ENCODE measurements around the gene SORBS2. TPM values are rescaled to one million over a fixed set of nuclear protein-coding genes. Genes with fewer than 3 reads are reported as not detected.

Gene SORBS2
- total RNA-seq, 2 donors from 2014 or later: 28.0 to 77.4 TPM

DNA sequence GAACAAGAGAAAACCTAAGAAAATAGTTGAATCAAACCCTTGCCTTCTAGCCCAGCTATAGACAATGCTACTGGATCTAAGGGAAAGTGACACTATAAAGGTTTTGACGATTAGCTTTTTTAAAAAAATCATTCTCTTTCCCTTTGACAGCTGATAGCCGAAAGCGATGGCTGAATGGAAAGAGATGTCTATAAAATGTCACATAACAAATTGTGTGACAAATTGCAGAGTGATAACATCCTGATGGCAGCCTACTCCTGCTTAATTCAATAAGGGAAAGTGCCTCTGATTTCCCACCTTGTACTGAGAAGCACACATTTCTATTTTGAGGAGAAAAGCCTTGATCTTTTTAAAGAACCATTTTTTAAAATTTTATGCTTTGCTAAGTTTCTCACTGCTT is 114.5 kb downstream of the SORBS2 start:
- Histone ChIP-seq H3K9ac (ENCODE audit: low read depth in 2 of 2, low read length in 2 of 2) (no peak overlapping the region), H3K4me1 (no peaks in the 10 kb centered on the region)

DNA sequence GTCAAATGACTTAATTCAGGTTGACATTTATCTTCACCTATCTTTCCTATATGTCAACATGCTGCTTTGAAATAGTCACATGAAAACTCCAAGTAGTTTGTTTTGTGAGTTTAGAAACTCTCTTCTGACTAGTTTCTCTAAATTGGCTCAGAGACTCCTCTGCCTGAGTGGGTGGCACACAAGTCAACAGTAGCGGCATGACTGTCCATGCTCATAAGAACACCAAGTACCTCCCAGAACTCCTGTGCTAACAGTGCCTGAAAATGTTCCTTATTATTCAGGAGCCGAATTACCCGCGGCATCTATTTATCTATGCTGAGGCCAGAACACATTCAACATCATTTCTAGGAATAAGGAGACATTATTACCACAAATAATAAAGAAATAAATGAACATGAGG is 116.3 kb downstream of the SORBS2 start:
- Histone ChIP-seq H3K27me3 (no peaks in the 10 kb centered on the region), H3K9me3 (no peaks in the 10 kb centered on the region), H3K27ac (no peak overlapping the region), H3K9ac (ENCODE audit: low read depth in 2 of 2, low read length in 2 of 2) (no peak overlapping the region), H3K4me3 (no peak overlapping the region), H3K36me3 (no peaks in the 10 kb centered on the region), H3K4me1 (no peaks in the 10 kb centered on the region)
- no peak for DNase-seq
- TF ChIP-seq, protein P1, sequence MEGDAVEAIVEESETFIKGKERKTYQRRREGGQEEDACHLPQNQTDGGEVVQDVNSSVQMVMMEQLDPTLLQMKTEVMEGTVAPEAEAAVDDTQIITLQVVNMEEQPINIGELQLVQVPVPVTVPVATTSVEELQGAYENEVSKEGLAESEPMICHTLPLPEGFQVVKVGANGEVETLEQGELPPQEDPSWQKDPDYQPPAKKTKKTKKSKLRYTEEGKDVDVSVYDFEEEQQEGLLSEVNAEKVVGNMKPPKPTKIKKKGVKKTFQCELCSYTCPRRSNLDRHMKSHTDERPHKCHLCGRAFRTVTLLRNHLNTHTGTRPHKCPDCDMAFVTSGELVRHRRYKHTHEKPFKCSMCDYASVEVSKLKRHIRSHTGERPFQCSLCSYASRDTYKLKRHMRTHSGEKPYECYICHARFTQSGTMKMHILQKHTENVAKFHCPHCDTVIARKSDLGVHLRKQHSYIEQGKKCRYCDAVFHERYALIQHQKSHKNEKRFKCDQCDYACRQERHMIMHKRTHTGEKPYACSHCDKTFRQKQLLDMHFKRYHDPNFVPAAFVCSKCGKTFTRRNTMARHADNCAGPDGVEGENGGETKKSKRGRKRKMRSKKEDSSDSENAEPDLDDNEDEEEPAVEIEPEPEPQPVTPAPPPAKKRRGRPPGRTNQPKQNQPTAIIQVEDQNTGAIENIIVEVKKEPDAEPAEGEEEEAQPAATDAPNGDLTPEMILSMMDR (IDR thresholded peaks at IDR 0.05): no peak
- intact Hi-C loops (cut with DNase I): no loop called here

More for the DNA sequence above, 114.5 kb downstream of the SORBS2 start:
- intact Hi-C loops (cut with DNase I): no loop called here
- Histone ChIP-seq H3K36me3 (no peaks in the 10 kb centered on the region), H3K27me3 (no peaks in the 10 kb centered on the region), H3K4me3 (no peak overlapping the region), H3K27ac (no peak overlapping the region), H3K9me3 (no peaks in the 10 kb centered on the region)
- DNase-seq: no peak
- TF ChIP-seq, protein P1 (IDR thresholded peaks at IDR 0.05): no peak

DNA sequence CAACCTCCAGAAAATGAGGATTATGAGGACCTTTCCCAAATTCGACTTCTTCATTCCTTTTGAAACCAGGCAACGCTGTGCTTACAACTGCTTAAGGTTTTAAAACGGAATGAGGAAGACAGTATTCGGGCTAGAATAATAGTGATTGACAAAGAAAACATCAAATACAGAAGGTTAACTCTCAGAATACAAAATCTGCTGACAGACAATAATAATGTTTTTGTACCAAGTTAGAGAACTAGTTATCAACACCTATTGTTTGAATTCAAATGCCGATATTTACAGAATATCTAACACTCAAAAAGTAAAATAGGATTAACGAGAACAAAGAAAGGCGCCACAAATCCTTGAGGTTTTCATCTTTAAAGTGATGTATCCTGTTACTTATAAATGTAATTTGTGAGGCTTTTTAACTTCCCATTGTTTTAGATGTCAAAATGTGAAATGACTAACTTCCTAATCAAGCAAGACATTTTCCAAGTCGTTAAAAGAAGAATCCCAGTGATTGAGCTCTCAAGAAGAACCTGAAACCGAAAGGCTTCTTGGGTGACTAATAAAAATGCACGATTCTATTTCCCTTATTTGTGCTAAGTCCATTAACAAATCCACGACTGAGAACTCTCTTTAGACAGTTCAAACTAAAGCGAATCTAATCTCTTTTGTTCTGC is 118.3 kb downstream of the SORBS2 start:
- Histone ChIP-seq H3K4me3 (no peak overlapping the region), H3K9me3 (no peaks in the 10 kb centered on the region), H3K36me3 (no peaks in the 10 kb centered on the region), H3K27me3 (no peaks in the 10 kb centered on the region), H3K4me1 (no peaks in the 10 kb centered on the region), H3K9ac (ENCODE audit: low read depth in 2 of 2, low read length in 2 of 2) (no peak overlapping the region), H3K27ac (no peak overlapping the region)
- TF ChIP-seq, protein P1 (IDR thresholded peaks at IDR 0.05): no peak
- DNase-seq: no peak
- intact Hi-C loops (cut with DNase I): no loop called here

DNA sequence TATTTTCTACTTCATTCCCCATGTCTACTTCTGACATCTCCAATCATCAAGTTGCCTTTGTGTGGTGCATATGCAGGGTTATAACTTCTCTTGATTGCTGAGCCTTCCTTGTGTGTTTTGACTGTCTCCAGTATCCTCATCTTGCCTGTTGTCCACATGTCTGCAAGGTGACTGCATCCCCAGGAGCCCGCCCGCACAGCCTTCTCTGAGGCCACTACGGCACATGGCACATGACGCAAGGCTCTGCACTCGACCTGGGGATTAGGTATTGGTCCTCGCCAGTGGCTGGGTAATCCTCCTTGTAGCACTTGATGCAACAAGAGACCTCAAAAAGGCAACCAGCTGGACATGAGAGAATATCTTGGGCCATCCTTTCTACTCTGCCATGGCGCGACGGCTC is 122.6 kb downstream of the SORBS2 start:
- DNase-seq: no peak
- H3K27me3 ChIP-seq: no peaks in the 10 kb centered on the region
- H3K4me3 ChIP-seq: no peak overlapping the region
- no peaks in the 10 kb centered on the region for H3K4me1 ChIP-seq
- no peak overlapping the region for H3K9ac ChIP-seq (ENCODE audit: low read depth in 2 of 2, low read length in 2 of 2)
- no peak overlapping the region for H3K27ac ChIP-seq
- no peaks in the 10 kb centered on the region for H3K36me3 ChIP-seq
- TF ChIP-seq, protein P1 (IDR thresholded peaks at IDR 0.05): no peak
- intact Hi-C loops (cut with DNase I): no loop called here
- H3K9me3 ChIP-seq: no peaks in the 10 kb centered on the region

DNA sequence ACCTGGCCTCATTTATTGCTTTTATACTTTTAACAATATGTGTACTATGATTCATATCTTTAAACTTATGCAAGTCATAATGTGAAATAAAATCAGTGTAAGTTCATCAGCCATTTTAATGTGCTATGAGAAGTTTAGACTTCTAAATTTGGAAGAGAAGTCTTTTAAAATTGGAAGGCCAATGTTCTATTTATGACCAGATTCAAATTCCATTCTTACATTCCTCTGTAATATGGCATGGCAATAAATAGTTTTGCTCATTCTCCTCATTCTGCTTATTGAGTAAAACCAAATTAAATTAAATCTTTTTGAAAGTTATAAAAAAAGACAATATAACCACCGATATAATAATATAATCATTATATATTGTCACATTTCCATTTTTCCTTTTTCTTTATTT is 126.2 kb downstream of the SORBS2 start:
- Histone ChIP-seq H3K4me1 (no peaks in the 10 kb centered on the region), H3K9me3 (no peaks in the 10 kb centered on the region), H3K27ac (no peak overlapping the region), H3K4me3 (no peak overlapping the region), H3K9ac (ENCODE audit: low read depth in 2 of 2, low read length in 2 of 2) (no peak overlapping the region), H3K36me3 (no peaks in the 10 kb centered on the region), H3K27me3 (no peaks in the 10 kb centered on the region)
- TF ChIP-seq, protein P1 (IDR thresholded peaks at IDR 0.05): no peak
- DNase-seq: no peak
- intact Hi-C loops (cut with DNase I): no loop called here
